ENCODE measurements around the gene SSNA1.
A peak's percentile ranks its signal among the peaks of the same experiment; 100 is the strongest.

The SSNA1 gene

GRCh38 chr9:137185921-137186320, 2.6 kb upstream of the SSNA1 start:
- no peak for DNase-seq

GRCh38 chr9:137186385-137186784, 2.1 kb upstream of the SSNA1 start:
- DNase-seq: no peak

- DNase-seq: no peak
Observed at GRCh38 chr9:137187386-137187785, 1.1 kb upstream of the SSNA1 start.

GRCh38 chr9:137188086-137188489, 388 bp upstream of the SSNA1 start:
- DNase-seq: no peak

- DNase-seq: no peak
Observed at GRCh38 chr9:137189297-137190295, 1.1 kb downstream of the SSNA1 start.

GRCh38 chr9:137190315-137190856, 1.9 kb downstream of the SSNA1 start:
- DNase-seq: no peak

GRCh38 chr9:137191245-137191644, 2.8 kb downstream of the SSNA1 start:
- no peak for DNase-seq

- DNase-seq: no peak
Observed at GRCh38 chr9:137191691-137192447, 3.4 kb downstream of the SSNA1 start.

GRCh38 chr9:137192448-137192780, 3.9 kb downstream of the SSNA1 start:
- DNase-seq: no peak

- DNase-seq: no peak
Observed at GRCh38 chr9:137192859-137193258, 4.4 kb downstream of the SSNA1 start.

GRCh38 chr9:137193771-137194170, 5.3 kb downstream of the SSNA1 start:
- no peak for DNase-seq

GRCh38 chr9:137194388-137194787, 5.9 kb downstream of the SSNA1 start:
- DNase-seq: no peak

- DNase-seq: no peak
Observed at GRCh38 chr9:137194909-137195308, 6.4 kb downstream of the SSNA1 start.

- DNase-seq: no peak
Observed at GRCh38 chr9:137195525-137196220, 7.2 kb downstream of the SSNA1 start.

GRCh38 chr9:137198051-137198901, 9.8 kb downstream of the SSNA1 start:
- DNase-seq: no peak

- DNase-seq: no peak
Observed at GRCh38 chr9:137198902-137199283, 10.4 kb downstream of the SSNA1 start.

GRCh38 chr9:137199411-137200121, 11.1 kb downstream of the SSNA1 start:
- no peak for DNase-seq

- peak; percentile 98 for DNase-seq
Observed at GRCh38 chr9:137200311-137201204, 12.1 kb downstream of the SSNA1 start, which contains the start of gene TPRN. TSS of gene TPRN (minus strand) at chr9:137200741. CDS start at chr9:137200711, 30 bp downstream.

- no peak for DNase-seq
Observed at GRCh38 chr9:137201205-137201868, 12.9 kb downstream of the SSNA1 start.

- DNase-seq: no peak
Observed at GRCh38 chr9:137202966-137203365, 14.5 kb downstream of the SSNA1 start.
